GM21825 (cell line): ENCODE measurements around the gene IGSF3.
"Not testable (repeated sequence)": the region's sequence is repeated elsewhere in the genome, so short reads cannot be mapped to it uniquely, and the experiment has no call there.

ENCODE experiments used
- ATAC-seq: cut with Tn5 transposase; IDR thresholded peaks from one replicate; pipeline ENCODE4 v1.9.1; 2021; ENCODE audit warnings: mild to moderate bottlenecking, moderate library complexity; ENCODE audit not compliant: unreplicated experiment

The IGSF3 gene

DNA sequence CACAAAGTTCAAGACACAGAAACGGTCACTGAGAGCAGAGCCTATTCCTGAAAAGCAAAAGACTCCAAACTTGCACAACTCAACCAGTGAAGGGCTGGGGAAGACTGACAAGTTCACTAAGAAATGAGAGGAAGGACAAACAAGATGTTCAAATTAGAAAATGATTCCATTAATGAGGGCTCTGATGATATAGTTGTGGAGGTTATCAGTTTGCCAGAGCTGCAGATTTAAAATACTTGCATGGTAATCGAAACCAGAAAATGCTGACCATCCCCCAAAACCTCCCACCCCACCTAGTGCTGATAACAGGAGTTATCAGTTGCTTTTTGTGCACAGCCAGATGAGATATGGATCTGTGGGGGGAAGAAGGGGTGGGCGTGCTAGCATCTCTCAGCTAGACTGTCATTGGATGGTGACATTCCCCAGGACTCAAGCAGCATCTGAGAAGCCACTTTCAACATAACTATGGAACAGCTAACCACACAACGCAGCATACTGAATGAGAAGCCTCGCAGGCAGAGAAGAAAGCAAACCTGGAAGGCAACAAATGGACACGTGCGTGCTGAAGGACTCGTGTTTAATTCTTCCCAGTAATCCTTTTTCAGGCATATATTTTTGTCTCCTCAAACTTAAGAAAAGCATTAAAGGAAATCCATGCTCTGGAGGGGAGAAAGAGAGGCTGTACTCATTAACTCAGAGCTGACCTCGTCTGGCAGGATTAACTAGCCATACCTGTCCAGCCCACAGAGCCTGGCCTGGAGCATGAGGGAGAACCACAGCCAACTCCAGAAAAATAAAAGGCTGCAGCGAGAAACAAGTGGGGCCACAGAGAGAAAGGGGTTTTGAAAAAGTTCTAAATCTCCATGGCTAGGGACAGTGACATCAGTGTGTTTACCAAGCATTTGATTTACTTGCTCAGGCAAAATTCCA lies 35.3 kb downstream of the IGSF3 start:
- ATAC-seq: not testable (repeated sequence)

- ATAC-seq: not testable (repeated sequence)
Observed at GRCh38 chr1:116631554-116631953, 36.0 kb downstream of the IGSF3 start.

GRCh38 chr1:116630057-116630456 lies 37.5 kb downstream of the IGSF3 start:
- ATAC-seq: not testable (repeated sequence)

- ATAC-seq: not testable (repeated sequence)
Observed at GRCh38 chr1:116629441-116629840, 38.1 kb downstream of the IGSF3 start.

- ATAC-seq: no peak
Observed at GRCh38 chr1:116628448-116628847, 39.1 kb downstream of the IGSF3 start.

DNA sequence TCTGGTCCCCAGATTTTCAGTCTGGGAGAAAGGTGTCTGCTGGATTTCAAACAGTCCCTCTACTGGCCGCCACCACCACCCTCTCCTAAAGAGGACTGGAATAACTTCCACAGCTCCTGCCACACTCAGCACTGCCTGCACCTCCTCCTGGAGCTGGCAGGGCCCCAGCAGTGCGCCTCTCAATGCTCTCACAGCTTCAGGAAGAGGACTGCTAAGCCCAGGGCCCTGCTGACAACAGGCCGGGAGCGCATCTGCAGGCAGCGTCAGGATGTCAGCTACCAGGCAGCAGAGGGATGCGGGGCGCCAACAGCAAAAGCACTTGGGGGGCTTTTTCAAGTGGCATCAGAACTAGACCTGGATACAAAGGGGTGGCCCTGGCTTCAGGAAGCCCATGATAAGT lies 40.2 kb downstream of the IGSF3 start:
- ATAC-seq: not testable (repeated sequence)

GRCh38 chr1:116626915-116627314 lies 40.6 kb downstream of the IGSF3 start:
- not testable (repeated sequence) for ATAC-seq

- not testable (repeated sequence) for ATAC-seq
Observed at GRCh38 chr1:116625155-116625554, 42.4 kb downstream of the IGSF3 start.

DNA sequence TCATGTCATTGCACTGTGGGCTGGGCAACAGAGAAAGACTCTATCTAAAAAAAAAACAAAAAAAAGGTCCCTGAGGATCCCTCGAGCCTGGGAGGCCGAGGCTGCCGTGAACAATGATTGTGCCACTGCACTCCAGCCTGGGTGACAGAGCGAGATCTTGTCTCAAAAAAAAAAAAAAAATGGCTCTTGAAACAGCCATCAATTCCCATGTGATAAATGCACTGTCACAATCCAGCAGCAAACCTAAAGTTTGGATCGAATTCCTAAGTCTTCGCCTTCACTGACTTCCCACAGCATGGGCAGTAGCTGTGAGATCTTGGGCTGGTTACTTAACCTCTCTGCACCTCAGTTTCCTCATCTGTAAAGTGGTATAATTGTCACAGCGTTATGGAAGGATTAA lies 43.5 kb downstream of the IGSF3 start:
- no peak for ATAC-seq

DNA sequence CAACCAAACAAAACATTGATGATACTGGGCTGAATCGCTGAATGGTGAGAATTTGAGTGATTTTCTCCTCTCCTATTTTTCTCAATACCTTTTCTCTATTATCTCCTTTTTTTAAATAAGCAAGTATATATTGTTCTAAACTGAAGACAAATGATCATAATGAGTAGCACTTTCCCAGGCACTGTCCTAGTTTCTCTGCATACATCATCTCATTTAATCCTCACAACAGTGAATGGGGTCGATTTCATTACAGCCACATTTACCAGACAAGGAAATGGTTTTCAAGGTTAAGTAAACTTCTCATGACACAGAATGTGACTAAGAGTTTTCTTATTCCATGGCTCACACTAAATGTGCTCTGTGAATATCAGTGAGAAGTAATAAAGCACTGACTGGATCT lies 45.0 kb downstream of the IGSF3 start:
- not testable (repeated sequence) for ATAC-seq

DNA sequence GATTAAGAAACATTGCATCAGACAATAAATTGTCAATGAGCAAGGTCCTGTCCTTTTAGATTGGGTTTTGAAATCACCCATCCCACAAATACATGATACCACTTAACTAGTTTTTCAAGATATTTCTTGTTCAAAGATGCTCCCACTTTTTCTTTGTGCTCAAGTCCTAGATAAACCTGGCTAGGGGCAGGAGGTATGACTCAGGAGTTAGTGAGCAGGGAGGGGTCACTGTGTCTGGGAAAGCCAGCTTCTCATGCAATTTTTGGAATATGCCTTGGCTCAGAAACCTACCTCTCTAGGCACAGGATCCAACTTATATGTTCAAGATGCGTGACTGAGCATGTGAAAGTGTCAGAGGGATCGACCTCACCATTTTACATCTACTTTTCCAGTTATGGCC lies 45.8 kb downstream of the IGSF3 start:
- ATAC-seq: not testable (repeated sequence)

GRCh38 chr1:116620392-116620791 lies 47.1 kb downstream of the IGSF3 start:
- ATAC-seq: not testable (repeated sequence)

DNA sequence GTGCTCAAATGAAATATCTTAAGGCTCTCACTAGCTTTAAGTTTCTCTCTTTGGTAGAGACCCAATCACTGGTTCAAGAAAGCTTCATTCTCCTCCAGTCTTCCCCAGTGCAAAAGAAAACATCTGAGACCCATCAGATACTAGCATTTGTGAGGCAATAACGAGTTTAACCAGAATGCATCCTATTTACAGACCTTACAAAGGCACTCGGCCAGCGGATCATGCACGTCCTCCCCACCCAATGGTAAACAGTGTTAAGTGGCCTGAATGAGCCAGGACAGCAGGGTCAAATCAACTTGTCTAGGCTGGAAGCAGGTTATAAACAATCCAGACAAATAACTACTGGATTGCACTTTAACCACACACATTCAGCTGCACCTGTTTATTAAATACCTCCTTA lies 48.4 kb downstream of the IGSF3 start:
- ATAC-seq: not testable (repeated sequence)

- not testable (repeated sequence) for ATAC-seq
Observed at GRCh38 chr1:116617808-116618207, 49.7 kb downstream of the IGSF3 start.

- not testable (repeated sequence) for ATAC-seq
Observed at GRCh38 chr1:116613825-116614224, 53.7 kb downstream of the IGSF3 start.

- not testable (repeated sequence) for ATAC-seq
Observed at GRCh38 chr1:116609801-116610371, 57.6 kb downstream of the IGSF3 start.

DNA sequence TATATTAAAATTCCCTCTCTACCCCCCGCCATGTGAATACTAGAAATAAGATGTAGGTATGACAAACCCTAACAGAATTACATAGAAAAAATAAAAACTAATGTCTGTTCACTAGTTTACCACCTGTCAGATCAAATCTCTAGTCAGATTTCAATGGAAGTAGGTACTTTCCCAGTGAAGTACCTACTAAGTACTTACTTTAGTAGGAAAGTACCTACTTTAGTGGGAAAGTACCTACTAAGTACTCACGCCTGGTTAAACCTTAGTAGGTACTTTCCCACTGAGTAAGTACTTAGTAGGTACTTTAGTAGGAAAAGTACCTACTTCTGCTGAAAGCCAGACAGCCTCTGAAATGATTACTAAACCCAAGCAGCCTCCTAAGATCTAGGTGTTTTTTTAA lies 58.7 kb downstream of the IGSF3 start:
- not testable (repeated sequence) for ATAC-seq

DNA sequence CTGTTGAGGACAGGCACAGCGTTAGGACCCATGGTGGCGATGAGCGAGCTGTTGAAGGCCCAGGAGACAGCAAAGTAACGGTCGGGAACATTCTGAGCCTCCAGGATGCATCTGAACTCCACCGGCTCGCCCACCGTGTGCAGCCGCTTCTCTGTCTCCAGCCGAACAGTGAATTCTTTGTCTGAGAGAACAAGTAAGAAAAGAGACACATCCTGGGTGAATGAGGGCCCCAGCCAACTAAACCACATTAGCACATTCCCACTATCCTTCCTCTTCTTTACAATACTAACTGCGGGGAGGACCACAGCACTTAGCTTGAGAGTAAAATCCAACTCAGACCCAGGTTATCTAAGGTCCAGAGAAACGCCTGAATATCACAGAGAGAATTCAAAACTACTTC lies 59.4 kb downstream of the IGSF3 start:
- ATAC-seq: not testable (repeated sequence)

DNA sequence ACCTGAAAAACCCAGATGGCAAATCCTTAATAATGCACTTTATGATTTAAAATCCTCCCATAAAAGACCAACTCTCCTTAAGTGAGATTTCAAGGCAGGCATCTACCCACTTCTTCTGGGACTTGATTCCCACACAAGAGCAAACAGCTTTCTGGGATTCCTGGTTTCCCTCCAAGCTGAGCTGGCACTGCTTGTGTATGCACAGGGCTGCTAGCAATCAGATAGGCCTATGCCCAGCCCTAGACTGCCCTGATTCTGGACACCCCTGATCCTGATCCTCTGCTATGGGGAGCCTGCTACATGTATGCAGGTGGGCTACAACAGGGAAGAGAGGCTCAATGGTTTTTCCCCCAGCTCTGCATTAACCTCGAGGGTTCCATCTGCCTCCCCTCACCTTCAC lies 60.1 kb downstream of the IGSF3 start:
- ATAC-seq: not testable (repeated sequence)

GRCh38 chr1:116606067-116606466 lies 61.5 kb downstream of the IGSF3 start:
- ATAC-seq: not testable (repeated sequence)

- no peak for ATAC-seq
Observed at GRCh38 chr1:116605315-116605714, 62.2 kb downstream of the IGSF3 start.

- ATAC-seq: not testable (repeated sequence)
Observed at GRCh38 chr1:116604408-116604807, 63.1 kb downstream of the IGSF3 start.
